NCI-H748 (cell line): ENCODE data around the gene BCKDK.
A peak's percentile ranks its signal among the peaks of the same experiment; 100 is the strongest.
"Not testable (repeated sequence)": the region's sequence is repeated elsewhere in the genome, so short reads cannot be mapped to it uniquely, and the experiment has no call there.

Experiments
- DNase-seq: peaks from one replicate; lab custom pipeline; 2025; ENCODE audit not compliant: unreplicated experiment; lab: John Stamatoyannopoulos, UW

Gene BCKDK

GRCh38 chr16:31141071-31141469 lies 32.9 kb downstream of the BCKDK start:
- not testable (repeated sequence) for DNase-seq

GRCh38 chr16:31141489-31142108 lies 33.4 kb downstream of the BCKDK start:
- DNase-seq, result no peak

GRCh38 chr16:31142109-31143010 lies 34.2 kb downstream of the BCKDK start:
- DNase-seq, result peak; percentile 96

- DNase-seq, result no peak
Observed at GRCh38 chr16:31143011-31143693, 35.0 kb downstream of the BCKDK start.

GRCh38 chr16:31143694-31144148 lies 35.5 kb downstream of the BCKDK start:
- DNase-seq, result no peak

GRCh38 chr16:31144418-31144817 lies 36.2 kb downstream of the BCKDK start:
- DNase-seq, result not testable (repeated sequence)

GRCh38 chr16:31145398-31145990 lies 37.3 kb downstream of the BCKDK start:
- DNase-seq, result no peak

GRCh38 chr16:31147574-31147973 lies 39.4 kb downstream of the BCKDK start:
- no peak for DNase-seq

- no peak for DNase-seq
Observed at GRCh38 chr16:31148281-31148728, 40.1 kb downstream of the BCKDK start.

- no peak for DNase-seq
Observed at GRCh38 chr16:31148896-31149295, 40.7 kb downstream of the BCKDK start.

- DNase-seq, result no peak
Observed at GRCh38 chr16:31149332-31149731, 41.1 kb downstream of the BCKDK start.

- no peak for DNase-seq
Observed at GRCh38 chr16:31149894-31150890, 42.0 kb downstream of the BCKDK start, which contains the start of gene PRSS36. Gene PRSS36 (minus strand): TSS chr16:31150066. CDS start chr16:31150035, 31 bp downstream.

GRCh38 chr16:31150976-31151375 lies 42.8 kb downstream of the BCKDK start:
- DNase-seq, result not testable (repeated sequence)

GRCh38 chr16:31157136-31157535 lies 49.0 kb downstream of the BCKDK start:
- no peak for DNase-seq
